Posterior cingulate gyrus (tissue), 11 donors: ENCODE results near the gene TMPRSS12.
"Not testable (repeated sequence)": the region's sequence is repeated elsewhere in the genome, so short reads cannot be mapped to it uniquely, and the experiment has no call there.

Source experiments
- DNase-seq, 10 donors: peaks; one replicate each; pipeline versions ENCODE4 v3.0.0 to v3.0.0-alpha.2; 2020 to 2021; ENCODE audit warnings: mixed read lengths in 3 of 10
- intact Hi-C: fragments of 100-400 bp; cut with DNase I; formaldehyde crosslinking; loops from one replicate; pipeline ENCODE4 v1.15.1; 2023

TMPRSS12 gene

DNA sequence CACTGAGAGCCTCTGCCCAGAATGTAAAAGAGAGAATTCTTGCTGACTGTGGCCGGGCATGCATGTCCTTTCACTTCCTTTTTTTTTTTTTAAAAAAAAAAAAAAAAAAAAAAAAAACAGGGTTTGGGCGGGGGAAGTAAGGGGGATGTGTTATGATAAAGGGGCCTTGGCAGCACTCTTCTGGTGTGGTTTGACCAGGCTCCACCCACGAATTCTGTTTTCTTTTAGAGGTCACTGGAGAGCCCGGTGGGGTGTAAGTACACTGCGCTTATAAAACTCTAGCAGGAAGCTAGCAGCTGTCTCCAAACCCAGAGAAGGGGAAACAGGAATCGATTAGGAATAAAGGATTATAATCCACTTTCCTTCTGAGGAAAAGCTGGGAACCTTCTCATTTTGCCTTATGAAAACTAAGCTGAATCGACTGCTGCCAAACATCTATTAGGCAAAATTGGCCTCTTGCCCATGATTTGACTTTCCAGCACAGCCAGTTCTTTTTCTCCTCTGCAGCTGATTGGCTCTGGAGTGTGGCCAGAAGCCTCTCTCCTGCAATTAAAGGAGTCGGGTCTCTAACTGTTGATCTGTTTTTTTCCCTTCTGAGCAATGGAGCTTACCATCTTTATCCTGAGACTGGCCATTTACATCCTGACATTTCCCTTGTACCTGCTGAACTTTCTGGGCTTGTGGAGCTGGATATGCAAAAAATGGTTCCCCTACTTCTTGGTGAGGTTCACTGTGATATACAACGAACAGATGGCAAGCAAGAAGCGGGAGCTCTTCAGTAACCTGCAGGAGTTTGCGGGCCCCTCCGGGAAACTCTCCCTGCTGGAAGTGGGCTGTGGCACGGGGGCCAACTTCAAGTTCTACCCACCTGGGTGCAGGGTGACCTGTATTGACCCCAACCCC, 82.0 kb downstream of the TMPRSS12 start:
- intact Hi-C loops: loop anchor here (5.0 kb wide), 2 partner anchors 63 to 97 kb away; no protein-coding TSS in a partner anchor
- DNase-seq: peak; percentile 60 to 95 (median 80)

DNA sequence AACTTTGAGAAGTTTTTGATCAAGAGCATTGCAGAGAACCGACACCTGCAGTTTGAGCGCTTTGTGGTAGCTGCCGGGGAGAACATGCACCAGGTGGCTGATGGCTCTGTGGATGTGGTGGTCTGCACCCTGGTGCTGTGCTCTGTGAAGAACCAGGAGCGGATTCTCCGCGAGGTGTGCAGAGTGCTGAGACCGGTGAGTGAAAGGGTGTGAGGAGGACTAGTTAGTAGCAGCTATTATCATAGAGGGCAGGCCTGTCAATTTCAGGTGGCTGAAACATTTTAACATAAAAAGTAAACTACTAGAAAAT, 82.6 kb downstream of the TMPRSS12 start:
- intact Hi-C loops: loop anchor here (5.0 kb wide), 1 partner anchor 62 kb away; no protein-coding TSS in a partner anchor
- DNase-seq: peak in 3 of 10 donors; percentile 27 to 80 (median 30)

- no peak for DNase-seq
- intact Hi-C loops: loop anchor here (5.0 kb wide), 1 partner anchor 61 kb away; no protein-coding TSS in a partner anchor
These were observed 83.2 kb downstream of the TMPRSS12 start for GRCh38 chr12:50925920-50926319.

- intact Hi-C loops: loop anchor here (5.0 kb wide), 1 partner anchor 61 kb away; no protein-coding TSS in a partner anchor
- DNase-seq: no peak
These were observed 83.7 kb downstream of the TMPRSS12 start for GRCh38 chr12:50926415-50926814.

DNA sequence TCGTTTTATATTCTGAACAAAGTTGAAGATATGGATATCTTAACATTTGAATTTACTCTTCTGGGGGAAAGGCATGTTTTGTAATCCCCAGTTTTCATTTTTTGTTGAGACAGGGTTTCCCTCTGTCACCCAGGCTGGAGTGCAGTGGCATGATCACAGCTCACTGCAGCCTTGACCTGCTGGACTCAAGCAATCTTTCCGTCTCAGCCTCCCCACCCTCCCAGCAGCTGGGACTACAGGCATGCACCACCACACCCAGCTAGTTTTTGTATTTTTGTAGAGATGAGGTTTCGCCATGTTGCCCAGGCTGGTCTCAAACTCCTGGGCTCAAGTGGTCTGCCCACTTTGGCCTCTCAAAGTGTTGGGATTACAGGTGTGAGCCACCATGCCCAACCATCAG, 84.2 kb downstream of the TMPRSS12 start:
- intact Hi-C loops: loop anchor here (5.0 kb wide), 1 partner anchor 60 kb away; no protein-coding TSS in a partner anchor
- DNase-seq: not testable (repeated sequence)

DNA sequence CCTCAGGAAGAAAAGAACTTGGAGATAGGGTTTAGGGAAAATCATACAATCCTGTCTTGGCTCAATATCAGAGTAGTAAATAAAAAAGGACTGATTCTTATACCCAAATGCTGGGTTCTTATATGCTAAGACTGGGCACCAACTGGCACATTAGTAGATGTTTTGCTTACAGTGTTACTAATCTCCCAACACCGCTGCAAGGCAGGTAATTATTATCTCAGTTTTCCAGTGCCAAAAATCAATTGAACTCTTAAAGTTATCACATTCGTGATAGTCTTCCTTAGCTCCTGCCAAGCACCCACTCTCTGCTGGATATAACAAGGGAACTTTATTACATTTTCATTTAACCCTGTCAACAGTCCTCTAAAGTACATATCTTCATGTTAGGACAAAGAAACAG, 84.6 kb downstream of the TMPRSS12 start:
- intact Hi-C loops: loop anchor here (5.0 kb wide), 1 partner anchor 60 kb away; no protein-coding TSS in a partner anchor
- DNase-seq: no peak

DNA sequence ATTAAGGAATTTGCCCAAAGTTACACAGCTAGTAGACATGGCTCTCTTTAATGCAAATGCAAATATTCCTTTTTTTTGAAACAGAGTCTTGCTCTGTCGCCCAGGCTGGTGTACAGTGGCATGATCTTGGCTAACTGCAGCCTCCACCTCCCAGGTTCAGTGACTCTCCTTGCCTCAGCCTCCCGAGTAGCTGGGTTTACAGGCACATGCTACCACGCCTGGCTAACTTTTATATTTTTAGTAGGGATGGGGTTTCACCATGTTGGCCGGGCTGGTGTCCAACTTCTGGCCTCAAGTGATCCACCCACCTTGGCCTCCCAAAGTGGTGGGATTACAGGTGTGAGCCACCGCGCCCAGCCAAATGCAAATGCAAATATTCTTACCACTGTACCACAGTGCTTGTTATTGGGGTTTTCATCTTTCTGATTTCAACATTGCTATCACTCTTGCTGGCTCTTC, 85.1 kb downstream of the TMPRSS12 start:
- intact Hi-C loops: loop anchor here (5.0 kb wide), 1 partner anchor 60 kb away; no protein-coding TSS in a partner anchor
- DNase-seq: no peak

GRCh38 chr12:50928392-50928791, 85.7 kb downstream of the TMPRSS12 start:
- DNase-seq: peak in 1 of 10 donors; percentile 72
- intact Hi-C loops: loop anchor here (5.0 kb wide), 1 partner anchor 59 kb away; no protein-coding TSS in a partner anchor

DNA sequence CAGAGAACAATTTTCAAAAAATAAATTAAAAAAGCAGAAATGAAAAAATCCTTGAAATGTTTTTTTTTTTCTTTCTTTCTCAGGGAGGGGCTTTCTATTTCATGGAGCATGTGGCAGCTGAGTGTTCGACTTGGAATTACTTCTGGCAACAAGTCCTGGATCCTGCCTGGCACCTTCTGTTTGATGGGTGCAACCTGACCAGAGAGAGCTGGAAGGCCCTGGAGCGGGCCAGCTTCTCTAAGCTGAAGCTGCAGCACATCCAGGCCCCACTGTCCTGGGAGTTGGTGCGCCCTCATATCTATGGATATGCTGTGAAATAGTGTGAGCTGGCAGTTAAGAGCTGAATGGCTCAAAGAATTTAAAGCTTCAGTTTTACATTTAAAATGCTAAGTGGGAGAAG, 87.1 kb downstream of the TMPRSS12 start:
- no peak for DNase-seq
- intact Hi-C loops: loop anchor here (5.0 kb wide), 1 partner anchor 57 kb away; no protein-coding TSS in a partner anchor

GRCh38 chr12:50930477-50930876, 87.8 kb downstream of the TMPRSS12 start:
- DNase-seq, intact Hi-C loops: not testable (repeated sequence)

- no peak for DNase-seq
- intact Hi-C loops: no loop called here
These were observed 90.1 kb downstream of the TMPRSS12 start for GRCh38 chr12:50932787-50933280.

DNA sequence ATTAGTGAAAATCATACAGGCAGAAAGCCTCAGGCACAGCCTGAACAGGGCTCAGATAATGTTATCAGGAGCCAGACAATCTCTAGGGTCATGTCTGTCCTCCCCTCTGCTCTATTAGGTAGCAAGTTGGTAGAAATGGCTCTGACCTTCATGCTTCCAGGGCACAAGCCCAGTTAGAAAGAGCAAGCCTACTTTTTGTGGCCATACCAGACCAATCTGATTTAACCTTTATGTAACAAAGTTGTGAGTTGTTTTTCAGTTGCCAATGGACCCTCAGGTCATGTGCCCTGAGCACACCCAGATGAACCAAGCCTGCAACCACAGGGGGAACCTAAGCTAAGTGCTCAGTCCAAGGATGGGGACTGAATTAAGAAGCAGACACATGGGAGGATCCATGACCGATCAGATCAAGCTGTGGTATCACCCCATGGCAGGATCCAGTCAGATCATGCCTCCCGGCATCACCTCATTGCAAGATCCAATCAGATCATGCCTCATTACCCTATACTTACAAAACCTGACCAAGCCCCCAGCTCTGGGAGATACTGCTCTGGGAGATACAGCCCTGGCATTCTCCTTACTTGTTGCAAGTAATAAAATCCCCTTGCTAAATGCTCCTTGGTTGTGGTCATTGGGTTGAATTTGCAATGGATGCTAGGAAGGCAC, 90.9 kb downstream of the TMPRSS12 start:
- intact Hi-C loops: no loop called here
- no peak for DNase-seq

- intact Hi-C loops: no loop called here
These were observed 91.7 kb downstream of the TMPRSS12 start for GRCh38 chr12:50934371-50934851.

DNA sequence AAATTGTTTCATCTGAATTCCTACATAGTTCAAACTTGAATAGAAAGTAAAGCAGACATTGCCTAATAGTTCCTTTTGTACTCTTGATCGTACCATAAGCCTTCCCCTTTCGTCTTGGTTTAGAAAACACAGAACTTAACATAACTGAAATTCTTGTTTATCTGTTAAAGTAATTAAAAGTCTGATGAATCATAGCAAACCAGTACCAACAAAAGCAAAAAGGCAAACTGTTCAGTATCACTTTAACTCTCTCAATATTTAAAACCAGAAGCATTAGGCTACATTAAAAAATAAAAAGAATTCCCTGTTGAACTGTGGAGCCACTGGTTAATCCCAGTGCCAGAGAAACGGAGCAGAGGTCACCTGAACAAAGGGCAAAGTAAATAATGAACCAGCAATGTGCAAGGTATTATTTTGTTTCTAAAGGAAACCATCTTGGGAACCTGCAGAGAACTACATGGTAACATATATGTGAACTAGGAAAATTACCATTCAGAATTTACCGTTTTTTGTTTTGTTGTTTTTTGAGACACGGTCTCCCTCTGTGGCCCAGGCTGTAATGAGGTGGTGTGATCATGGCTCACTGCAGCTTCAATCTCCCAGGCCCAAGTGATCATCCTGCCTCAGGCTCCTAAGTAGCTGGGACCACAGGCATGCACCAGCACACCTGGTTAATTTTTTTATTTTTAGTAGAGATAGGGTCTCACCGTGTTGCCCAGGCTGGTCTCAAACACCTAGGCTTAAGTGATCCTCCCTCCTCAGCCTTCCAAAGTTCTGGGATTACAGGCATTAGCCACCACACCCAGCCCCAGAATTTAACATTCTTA, 92.5 kb downstream of the TMPRSS12 start:
- intact Hi-C loops: no loop called here
- no peak for DNase-seq

More at GRCh38 chr12:50934371-50934851, 91.7 kb downstream of the TMPRSS12 start:
- no peak for DNase-seq

GRCh38 chr12:50936821-50937530, 94.2 kb downstream of the TMPRSS12 start:
- intact Hi-C loops: no loop called here
- DNase-seq: peak in 1 of 10 donors; percentile 51
